ENCODE results near the gene TMEM69.
A peak's percentile ranks its signal among the peaks of the same experiment; 100 is the strongest.
"Not testable (repeated sequence)": the region's sequence is repeated elsewhere in the genome, so short reads cannot be mapped to it uniquely, and the experiment has no call there.

The TMEM69 gene

DNA sequence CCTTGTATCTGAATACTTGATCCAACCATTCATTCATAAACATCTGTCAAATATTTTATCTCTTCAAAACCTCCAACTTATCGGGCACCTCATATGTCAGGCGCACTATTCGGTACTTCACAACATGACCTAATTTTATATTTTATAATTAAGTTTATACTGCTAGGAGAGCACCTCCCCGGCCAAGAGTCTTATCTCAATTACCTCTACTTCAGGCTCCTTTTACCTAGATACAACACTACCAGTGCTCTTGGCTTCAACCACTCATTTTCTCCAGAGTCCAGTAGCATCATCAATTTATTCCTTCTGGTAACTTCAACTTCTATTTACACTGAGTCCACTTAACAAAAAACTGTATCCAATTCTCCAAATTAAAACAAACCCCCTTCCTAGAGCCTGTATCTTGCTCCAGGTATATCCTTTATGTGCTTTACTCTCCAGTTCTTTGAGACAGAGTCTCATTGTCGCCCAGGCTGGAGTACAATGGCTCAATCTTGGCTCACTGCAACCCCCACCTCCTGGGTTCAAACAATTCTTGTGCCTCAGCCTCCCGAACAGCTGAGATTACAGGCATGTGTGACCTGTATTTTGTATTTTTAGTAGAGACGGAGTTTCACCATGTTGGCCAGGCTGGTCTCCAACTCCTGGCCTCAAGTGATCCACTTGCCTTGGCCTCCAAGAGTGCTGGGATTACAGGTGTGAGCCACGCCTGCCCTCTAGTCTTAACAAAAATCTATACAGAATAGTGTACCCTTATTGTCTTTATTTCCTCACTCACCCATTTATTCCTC lies 20.5 kb upstream of the TMEM69 start:
- no peak for TF ChIP-seq CTCF (conservative IDR thresholded peaks at IDR 0.05; ENCODE audit: control insufficient read depth, insufficient read depth, low read depth, low read length)
- DNase-seq (ENCODE audit: low read depth) = no peak
- H3K4me3 ChIP-seq (ENCODE audit: control insufficient read depth, low read depth, low read length) = no peak overlapping the region

- DNase-seq (ENCODE audit: low read depth) = no peak
- no peak for TF ChIP-seq CTCF (conservative IDR thresholded peaks at IDR 0.05; ENCODE audit: control insufficient read depth, insufficient read depth, low read depth, low read length)
These were observed 19.5 kb upstream of the TMEM69 start for GRCh38 chr1:45668526-45668925.

GRCh38 chr1:45669379-45669778 lies 18.6 kb upstream of the TMEM69 start:
- H3K4me3 ChIP-seq (ENCODE audit: control insufficient read depth, low read depth, low read length) = no peak overlapping the region
- DNase-seq (ENCODE audit: low read depth) = peak; percentile 34
- TF ChIP-seq CTCF (conservative IDR thresholded peaks at IDR 0.05; ENCODE audit: control insufficient read depth, insufficient read depth, low read depth, low read length) = no peak

More at GRCh38 chr1:45668526-45668925, 19.5 kb upstream of the TMEM69 start:
- no peak overlapping the region for H3K4me3 ChIP-seq (ENCODE audit: control insufficient read depth, low read depth, low read length)

DNA sequence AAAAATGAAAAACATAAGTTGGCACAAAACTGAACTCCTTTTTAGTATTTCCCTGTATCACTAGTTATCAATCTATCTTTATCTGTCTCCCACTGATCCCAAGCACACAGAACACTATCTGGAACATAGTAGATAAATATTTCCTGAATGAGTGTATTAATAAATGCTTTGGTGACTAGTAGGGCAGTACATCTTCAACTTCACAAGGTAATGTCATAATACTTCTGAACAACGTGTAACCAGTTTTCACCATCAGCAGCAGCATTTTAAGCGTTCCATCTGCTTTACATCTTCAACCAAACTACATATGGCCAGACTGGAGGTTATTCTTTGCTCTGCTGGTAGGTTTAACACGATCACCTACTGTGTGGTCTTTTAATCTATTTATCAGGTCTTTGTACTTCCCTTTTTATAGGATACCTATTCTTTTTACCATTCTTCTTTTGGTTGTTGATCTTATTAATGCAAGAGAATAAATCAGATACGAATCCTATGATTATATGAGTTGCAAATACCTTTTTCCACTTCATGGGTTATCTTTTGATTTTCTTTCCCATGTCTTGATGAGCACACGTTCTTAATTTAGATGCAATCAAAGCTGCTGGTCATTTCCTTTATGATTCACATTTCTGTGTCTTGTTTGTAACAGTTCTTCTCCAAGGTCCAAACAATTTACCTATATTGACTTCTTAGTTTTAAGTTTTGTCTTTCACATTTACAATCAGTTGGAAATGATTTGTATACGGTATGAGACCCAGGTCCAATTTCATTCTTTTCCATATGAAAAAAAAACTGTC lies 17.9 kb upstream of the TMEM69 start:
- no peak overlapping the region for H3K4me3 ChIP-seq (ENCODE audit: control insufficient read depth, low read depth, low read length)
- DNase-seq (ENCODE audit: low read depth) = peak; percentile 63
- no peak for TF ChIP-seq CTCF (conservative IDR thresholded peaks at IDR 0.05; ENCODE audit: control insufficient read depth, insufficient read depth, low read depth, low read length)

DNA sequence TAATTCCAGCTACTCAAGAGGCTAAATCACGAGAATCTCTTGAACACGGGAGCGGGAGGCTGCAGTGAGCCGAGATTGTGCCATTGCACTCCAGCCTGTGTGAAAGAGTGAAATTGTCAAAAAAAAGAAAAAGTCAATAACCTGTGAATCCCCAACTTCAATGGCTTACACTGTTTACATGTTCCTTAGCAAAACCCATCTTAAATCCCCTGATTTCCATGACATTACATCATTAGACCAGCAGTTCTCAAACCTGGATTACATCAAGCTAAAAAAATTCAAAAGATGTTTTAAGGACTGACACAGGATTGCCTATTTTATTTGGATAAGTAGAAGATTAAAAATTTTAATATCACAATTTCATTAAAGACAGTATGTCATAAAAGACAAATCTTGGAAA lies 14.0 kb upstream of the TMEM69 start:
- DNase-seq (ENCODE audit: low read depth) = no peak
- TF ChIP-seq CTCF (conservative IDR thresholded peaks at IDR 0.05; ENCODE audit: control insufficient read depth, insufficient read depth, low read depth, low read length) = no peak
- H3K4me3 ChIP-seq (ENCODE audit: control insufficient read depth, low read depth, low read length) = no peak overlapping the region

DNA sequence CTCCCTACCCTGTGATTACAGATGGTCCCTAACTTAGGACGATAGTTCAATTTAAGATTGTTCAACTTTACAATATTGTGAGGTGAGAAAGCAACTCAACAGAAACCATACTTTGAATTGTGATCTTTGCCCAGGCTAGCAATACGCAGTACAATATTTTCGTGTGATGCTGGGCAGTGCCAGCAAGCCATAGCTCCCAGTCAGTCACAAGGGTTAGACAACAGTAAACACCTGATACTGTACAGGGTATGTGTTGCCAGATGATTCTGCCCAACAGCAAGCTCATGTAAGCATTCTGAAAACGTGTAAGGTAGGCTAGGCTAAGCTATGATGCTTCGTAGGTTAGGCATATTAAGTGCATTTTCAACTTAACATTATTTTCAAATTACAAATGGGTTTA lies 13.5 kb upstream of the TMEM69 start:
- TF ChIP-seq CTCF (conservative IDR thresholded peaks at IDR 0.05; ENCODE audit: control insufficient read depth, insufficient read depth, low read depth, low read length) = no peak
- no peak overlapping the region for H3K4me3 ChIP-seq (ENCODE audit: control insufficient read depth, low read depth, low read length)
- no peak for DNase-seq (ENCODE audit: low read depth)

- DNase-seq (ENCODE audit: low read depth); H3K4me3 ChIP-seq (ENCODE audit: control insufficient read depth, low read depth, low read length): not testable (repeated sequence)
These were observed 11.4 kb upstream of the TMEM69 start for GRCh38 chr1:45676553-45676952.

Data from fibroblast of mammary gland (primary cell).